ENCODE data around the gene PLXDC2.

The PLXDC2 gene

DNA sequence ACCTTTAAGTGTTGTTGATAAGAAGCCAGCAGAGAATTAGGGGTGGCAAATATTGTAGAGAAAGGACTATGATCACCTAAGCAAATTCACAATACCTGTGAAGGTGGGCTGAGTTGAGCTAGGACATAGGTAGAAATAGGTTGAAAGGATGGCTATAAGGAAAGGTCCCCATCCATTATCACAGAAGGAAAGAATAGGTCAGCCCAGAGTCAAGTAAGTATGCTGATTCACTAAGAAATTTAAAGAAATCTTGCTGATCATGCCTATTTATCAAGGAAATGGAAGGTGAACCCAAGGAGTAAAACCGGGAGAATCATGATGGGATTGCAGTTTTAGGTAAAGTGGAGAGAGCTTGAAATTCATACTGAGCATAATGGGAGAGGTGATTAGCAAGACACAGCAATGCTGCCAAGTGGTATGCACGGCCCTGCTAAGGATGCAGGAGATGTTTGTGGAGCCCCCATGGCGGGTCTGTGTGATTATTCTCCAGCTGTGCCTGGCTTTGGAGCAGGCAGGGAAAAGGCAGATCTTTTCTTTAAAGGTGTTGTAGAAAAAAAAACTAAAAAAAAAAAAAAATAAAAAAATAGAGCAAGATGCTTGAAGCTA, 399.4 kb downstream of the PLXDC2 start:
- H3K9me3 ChIP-seq (ENCODE audit: control insufficient read depth, low read length) = no peaks in the 10 kb centered on the region
- H2AFZ ChIP-seq = no peak overlapping the region
- no peaks in the 10 kb centered on the region for H3K36me3 ChIP-seq (ENCODE audit: control insufficient read depth, insufficient read depth, low read length)
- H3K27ac ChIP-seq = no peak overlapping the region
- H3K4me2 ChIP-seq (ENCODE audit: low read length) = no peak overlapping the region
- H3K79me2 ChIP-seq = no peaks in the 10 kb centered on the region
- no peak overlapping the region for H3K9ac ChIP-seq
- TF ChIP-seq, protein P1, sequence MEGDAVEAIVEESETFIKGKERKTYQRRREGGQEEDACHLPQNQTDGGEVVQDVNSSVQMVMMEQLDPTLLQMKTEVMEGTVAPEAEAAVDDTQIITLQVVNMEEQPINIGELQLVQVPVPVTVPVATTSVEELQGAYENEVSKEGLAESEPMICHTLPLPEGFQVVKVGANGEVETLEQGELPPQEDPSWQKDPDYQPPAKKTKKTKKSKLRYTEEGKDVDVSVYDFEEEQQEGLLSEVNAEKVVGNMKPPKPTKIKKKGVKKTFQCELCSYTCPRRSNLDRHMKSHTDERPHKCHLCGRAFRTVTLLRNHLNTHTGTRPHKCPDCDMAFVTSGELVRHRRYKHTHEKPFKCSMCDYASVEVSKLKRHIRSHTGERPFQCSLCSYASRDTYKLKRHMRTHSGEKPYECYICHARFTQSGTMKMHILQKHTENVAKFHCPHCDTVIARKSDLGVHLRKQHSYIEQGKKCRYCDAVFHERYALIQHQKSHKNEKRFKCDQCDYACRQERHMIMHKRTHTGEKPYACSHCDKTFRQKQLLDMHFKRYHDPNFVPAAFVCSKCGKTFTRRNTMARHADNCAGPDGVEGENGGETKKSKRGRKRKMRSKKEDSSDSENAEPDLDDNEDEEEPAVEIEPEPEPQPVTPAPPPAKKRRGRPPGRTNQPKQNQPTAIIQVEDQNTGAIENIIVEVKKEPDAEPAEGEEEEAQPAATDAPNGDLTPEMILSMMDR (IDR thresholded peaks at IDR 0.05) = no peak
- no peaks in the 10 kb centered on the region for H3K27me3 ChIP-seq (ENCODE audit: control insufficient read depth, insufficient read depth, low read length)
- H3K4me3 ChIP-seq (ENCODE audit: low read depth, low read length) = no peak overlapping the region
- H3K4me1 ChIP-seq = no peaks in the 10 kb centered on the region

DNA sequence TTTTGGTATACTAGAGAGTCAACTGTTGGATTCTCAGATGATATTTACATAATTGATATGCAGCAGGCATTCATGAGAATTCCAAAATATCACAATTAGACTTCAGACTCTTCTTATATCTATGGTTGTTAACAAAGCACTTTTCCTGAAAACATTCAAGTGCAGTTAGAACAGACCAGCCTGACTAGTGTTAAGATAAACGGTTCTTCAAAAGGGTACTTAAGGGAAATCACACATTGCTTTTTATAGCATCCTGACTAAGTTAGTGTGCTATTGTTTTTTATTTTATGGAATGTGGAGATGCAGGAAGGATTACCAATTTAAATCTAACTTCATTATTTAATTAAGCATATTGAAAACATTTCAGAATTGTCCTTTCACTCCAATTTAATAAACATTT, 405.1 kb downstream of the PLXDC2 start:
- no peaks in the 10 kb centered on the region for H3K79me2 ChIP-seq
- H3K4me3 ChIP-seq (ENCODE audit: low read depth, low read length) = no peak overlapping the region
- H3K36me3 ChIP-seq (ENCODE audit: control insufficient read depth, insufficient read depth, low read length) = no peaks in the 10 kb centered on the region
- no peaks in the 10 kb centered on the region for H3K9me3 ChIP-seq (ENCODE audit: control insufficient read depth, low read length)
- H3K27me3 ChIP-seq (ENCODE audit: control insufficient read depth, insufficient read depth, low read length) = no peaks in the 10 kb centered on the region
- H3K4me2 ChIP-seq (ENCODE audit: low read length) = no peak overlapping the region
- no peaks in the 10 kb centered on the region for H3K4me1 ChIP-seq
- no peak overlapping the region for H2AFZ ChIP-seq
- no peak overlapping the region for H3K9ac ChIP-seq
- H3K27ac ChIP-seq = no peak overlapping the region
- TF ChIP-seq, protein P1 (IDR thresholded peaks at IDR 0.05) = no peak

DNA sequence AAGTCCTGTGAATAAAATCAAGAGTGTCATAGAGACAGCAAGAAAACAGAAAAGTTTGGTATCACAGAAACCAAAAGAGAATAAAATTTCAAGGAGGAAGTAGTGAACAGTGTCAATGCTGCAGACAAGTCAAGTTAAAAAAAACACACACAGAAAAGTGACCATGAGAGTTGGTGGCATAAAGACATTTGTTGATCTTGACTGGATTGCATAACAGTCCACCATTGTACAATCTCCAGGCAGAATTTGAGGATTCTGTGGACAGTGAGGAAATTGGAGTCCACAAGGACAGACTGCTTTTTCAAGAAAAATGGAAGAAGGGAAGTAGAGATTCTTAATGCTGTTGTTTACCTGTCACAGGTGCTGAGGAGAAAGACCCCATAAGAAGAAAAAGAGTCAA, 412.5 kb downstream of the PLXDC2 start:
- Histone ChIP-seq H3K36me3 (ENCODE audit: control insufficient read depth, insufficient read depth, low read length) (no peaks in the 10 kb centered on the region), H3K79me2 (no peaks in the 10 kb centered on the region), H3K9ac (no peak overlapping the region), H3K4me3 (ENCODE audit: low read depth, low read length) (no peak overlapping the region), H3K9me3 (ENCODE audit: control insufficient read depth, low read length) (no peaks in the 10 kb centered on the region), H3K27ac (no peak overlapping the region), H3K4me2 (ENCODE audit: low read length) (no peak overlapping the region), H3K4me1 (no peaks in the 10 kb centered on the region), H3K27me3 (ENCODE audit: control insufficient read depth, insufficient read depth, low read length) (no peaks in the 10 kb centered on the region), H2AFZ (no peak overlapping the region)
- TF ChIP-seq, protein P1 (IDR thresholded peaks at IDR 0.05) = no peak

DNA sequence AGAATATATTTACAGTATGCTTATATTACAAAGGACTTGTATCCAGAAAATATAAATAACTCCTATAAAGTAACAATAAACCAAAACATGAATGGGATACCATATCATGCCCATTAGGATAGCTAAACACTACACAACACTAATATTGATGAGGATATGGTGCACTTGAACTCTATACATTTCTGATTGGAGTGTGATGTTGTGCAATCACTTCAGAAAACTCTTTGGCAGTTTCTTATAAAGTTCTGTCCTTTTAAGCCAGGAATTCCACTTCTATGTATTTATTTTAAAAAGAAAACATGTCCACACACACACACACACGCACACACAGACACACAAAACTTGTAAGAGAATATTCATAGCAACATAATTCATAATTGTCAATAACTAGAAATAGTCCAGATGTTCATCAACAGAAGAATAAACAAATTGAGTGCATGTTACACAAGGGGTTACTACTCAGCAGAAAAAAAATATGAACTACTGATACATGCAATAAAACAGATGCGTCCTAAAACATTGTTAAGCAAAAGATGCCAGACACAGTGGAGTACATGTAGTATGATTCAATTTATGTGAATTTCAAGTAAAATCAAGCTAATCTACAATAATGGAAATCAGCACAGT, 416.0 kb downstream of the PLXDC2 start:
- no peak overlapping the region for H3K9ac ChIP-seq
- H3K4me1 ChIP-seq = no peaks in the 10 kb centered on the region
- TF ChIP-seq, protein P1 (IDR thresholded peaks at IDR 0.05) = no peak
- no peaks in the 10 kb centered on the region for H3K79me2 ChIP-seq
- H3K9me3 ChIP-seq (ENCODE audit: control insufficient read depth, low read length) = no peaks in the 10 kb centered on the region
- H3K4me3 ChIP-seq (ENCODE audit: low read depth, low read length) = no peak overlapping the region
- H3K36me3 ChIP-seq (ENCODE audit: control insufficient read depth, insufficient read depth, low read length) = no peaks in the 10 kb centered on the region
- H3K27me3 ChIP-seq (ENCODE audit: control insufficient read depth, insufficient read depth, low read length) = no peaks in the 10 kb centered on the region
- H2AFZ ChIP-seq = no peak overlapping the region
- no peak overlapping the region for H3K27ac ChIP-seq
- H3K4me2 ChIP-seq (ENCODE audit: low read length) = no peak overlapping the region

DNA sequence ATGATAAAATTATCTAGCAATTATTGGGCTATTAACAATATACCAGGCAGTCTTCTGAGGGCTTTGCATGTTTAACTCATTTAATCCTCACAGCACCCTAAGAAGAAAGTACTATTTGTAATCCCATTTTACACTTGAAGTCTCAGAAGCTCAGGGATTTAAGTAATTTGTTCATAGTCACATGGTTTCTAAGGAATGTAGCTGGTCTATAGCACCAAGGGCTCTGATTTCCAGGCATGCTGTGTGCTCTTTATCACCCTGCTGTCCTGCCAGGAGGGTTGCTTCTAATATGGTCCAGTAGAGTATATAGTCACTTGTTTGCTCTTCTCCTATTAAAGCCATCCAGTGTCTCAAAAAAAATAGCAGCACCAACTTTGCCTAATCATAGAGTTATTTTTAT, 417.2 kb downstream of the PLXDC2 start:
- no peak overlapping the region for H3K4me2 ChIP-seq (ENCODE audit: low read length)
- no peaks in the 10 kb centered on the region for H3K4me1 ChIP-seq
- H3K9me3 ChIP-seq (ENCODE audit: control insufficient read depth, low read length) = no peaks in the 10 kb centered on the region
- H3K79me2 ChIP-seq = no peaks in the 10 kb centered on the region
- no peak overlapping the region for H2AFZ ChIP-seq
- no peak overlapping the region for H3K9ac ChIP-seq
- no peaks in the 10 kb centered on the region for H3K27me3 ChIP-seq (ENCODE audit: control insufficient read depth, insufficient read depth, low read length)
- no peak overlapping the region for H3K27ac ChIP-seq
- no peaks in the 10 kb centered on the region for H3K36me3 ChIP-seq (ENCODE audit: control insufficient read depth, insufficient read depth, low read length)
- TF ChIP-seq, protein P1 (IDR thresholded peaks at IDR 0.05) = no peak
- H3K4me3 ChIP-seq (ENCODE audit: low read depth, low read length) = no peak overlapping the region

All from parathyroid adenoma (tissue), 2 donors.